ENCODE results near the gene ZSCAN21.

- TF ChIP-seq EZH2 (IDR thresholded peaks at IDR 0.05; ENCODE audit: insufficient read depth, poor library complexity, severe bottlenecking) (no peak), EZH2phosphoT487 (IDR thresholded peaks at IDR 0.05; ENCODE audit: insufficient read depth, low read depth) (no peak)
Observed at GRCh38 chr7:100102950-100103840, 53.6 kb downstream of the ZSCAN21 start.

Data from GM23248 (cell line).